HEK293 (cell line): Measurements from ENCODE around the gene SLC15A4.

Source experiments
- REST ChIP-seq: fragments of 450-650 bp; formaldehyde crosslinking; IDR thresholded peaks from 2 replicates; pipeline ENCODE4 v1.5.1; 2016; ENCODE audit warnings: missing biosample characterization, missing genetic modification characterization
- YY1 ChIP-seq: fragments of 450-650 bp; formaldehyde crosslinking; IDR thresholded peaks from 2 replicates; pipeline ENCODE4 v1.5.1; 2018; ENCODE audit warnings: missing biosample characterization, missing genetic modification characterization
- ZBTB7A ChIP-seq: fragments of 450-650 bp; formaldehyde crosslinking; IDR thresholded peaks from 2 replicates; pipeline ENCODE4 v1.5.1; 2016; ENCODE audit warnings: low read depth, missing biosample characterization, missing genetic modification characterization
- ZNF155 ChIP-seq: fragments of 450-650 bp; formaldehyde crosslinking; IDR thresholded peaks from 2 replicates; pipeline ENCODE4 v1.5.1; 2016; ENCODE audit warnings: missing biosample characterization, missing genetic modification characterization

DNA sequence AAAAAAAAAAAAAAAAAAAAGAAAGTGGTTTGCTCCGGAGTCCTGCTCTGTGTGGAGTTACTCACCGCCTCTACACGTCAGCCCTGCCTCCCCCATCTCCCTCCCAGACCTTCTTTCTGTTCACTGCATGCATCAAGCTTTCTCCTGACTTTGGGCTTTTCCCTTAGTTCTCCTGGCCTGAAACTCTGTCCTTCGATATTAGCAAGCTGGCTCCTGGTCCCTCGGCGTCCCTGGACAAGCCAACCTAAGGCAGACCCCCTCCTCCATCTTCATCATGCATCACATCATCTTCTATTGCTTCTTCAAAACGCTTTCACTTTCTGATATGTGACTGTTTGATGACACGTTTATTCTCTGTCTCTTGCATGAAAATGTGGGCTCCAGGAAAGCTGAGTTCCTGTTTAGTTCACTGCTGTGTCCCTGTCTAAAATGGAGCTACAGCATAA lies 40.6 kb downstream of the SLC15A4 start:
- TF ChIP-seq ZBTB7A (tag by site-specific recombination) (no peak), REST (tag by site-specific recombination) (no peak), ZNF155 (tag by site-specific recombination) (no peak), YY1 (tag by site-specific recombination) (no peak)
